HG03066 (cell line): ENCODE measurements around the gene STOML1.

ENCODE experiments used
- ATAC-seq: cut with Tn5 transposase; IDR thresholded peaks from one replicate; pipeline ENCODE4 v1.9.1; 2021; ENCODE audit warnings: low read depth; ENCODE audit not compliant: unreplicated experiment

The STOML1 gene

GRCh38 chr15:73991726-73992593 is at the start of gene STOML1:
Gene STOML1, minus strand, starts transcription at chr15:73992295. Its CDS starts 72 bp downstream, at chr15:73992223.
- ATAC-seq = peak; percentile 58

GRCh38 chr15:74041311-74041756 is 49.2 kb upstream of the STOML1 start:
- no peak for ATAC-seq

- no peak for ATAC-seq
Observed at GRCh38 chr15:74040109-74040850, 48.2 kb upstream of the STOML1 start.

GRCh38 chr15:74039656-74040010 is 47.5 kb upstream of the STOML1 start:
- ATAC-seq = no peak

GRCh38 chr15:74038707-74039655 is 46.9 kb upstream of the STOML1 start:
- no peak for ATAC-seq

GRCh38 chr15:74037171-74038117 is 45.3 kb upstream of the STOML1 start:
- ATAC-seq = no peak

- ATAC-seq = no peak
Observed at GRCh38 chr15:74036271-74037170, 44.4 kb upstream of the STOML1 start.

GRCh38 chr15:74035121-74036017 is 43.3 kb upstream of the STOML1 start:
- no peak for ATAC-seq

GRCh38 chr15:74034206-74034755 is 42.2 kb upstream of the STOML1 start:
- ATAC-seq = no peak

- ATAC-seq = no peak
Observed at GRCh38 chr15:74032606-74033561, 40.8 kb upstream of the STOML1 start.

- no peak for ATAC-seq
Observed at GRCh38 chr15:74032046-74032445, 40.0 kb upstream of the STOML1 start.

GRCh38 chr15:74028646-74029045 is 36.6 kb upstream of the STOML1 start:
- no peak for ATAC-seq

GRCh38 chr15:74027688-74028087 is 35.6 kb upstream of the STOML1 start:
- ATAC-seq = no peak

- no peak for ATAC-seq
Observed at GRCh38 chr15:74025436-74025835, 33.3 kb upstream of the STOML1 start.

- ATAC-seq = no peak
Observed at GRCh38 chr15:74024687-74025086, 32.6 kb upstream of the STOML1 start.
